ENCODE data around the gene CCNB3.

CCNB3 gene

GRCh38 chrX:50168241-50168687, 36.3 kb upstream of the CCNB3 start:
- TF ChIP-seq, protein P1, sequence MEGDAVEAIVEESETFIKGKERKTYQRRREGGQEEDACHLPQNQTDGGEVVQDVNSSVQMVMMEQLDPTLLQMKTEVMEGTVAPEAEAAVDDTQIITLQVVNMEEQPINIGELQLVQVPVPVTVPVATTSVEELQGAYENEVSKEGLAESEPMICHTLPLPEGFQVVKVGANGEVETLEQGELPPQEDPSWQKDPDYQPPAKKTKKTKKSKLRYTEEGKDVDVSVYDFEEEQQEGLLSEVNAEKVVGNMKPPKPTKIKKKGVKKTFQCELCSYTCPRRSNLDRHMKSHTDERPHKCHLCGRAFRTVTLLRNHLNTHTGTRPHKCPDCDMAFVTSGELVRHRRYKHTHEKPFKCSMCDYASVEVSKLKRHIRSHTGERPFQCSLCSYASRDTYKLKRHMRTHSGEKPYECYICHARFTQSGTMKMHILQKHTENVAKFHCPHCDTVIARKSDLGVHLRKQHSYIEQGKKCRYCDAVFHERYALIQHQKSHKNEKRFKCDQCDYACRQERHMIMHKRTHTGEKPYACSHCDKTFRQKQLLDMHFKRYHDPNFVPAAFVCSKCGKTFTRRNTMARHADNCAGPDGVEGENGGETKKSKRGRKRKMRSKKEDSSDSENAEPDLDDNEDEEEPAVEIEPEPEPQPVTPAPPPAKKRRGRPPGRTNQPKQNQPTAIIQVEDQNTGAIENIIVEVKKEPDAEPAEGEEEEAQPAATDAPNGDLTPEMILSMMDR (IDR thresholded peaks at IDR 0.05; ENCODE audit: borderline replicate concordance, insufficient read depth, low read depth, low read length): no peak
- no peak overlapping the region for H3K4me3 ChIP-seq (ENCODE audit: low read depth, low read length)

DNA sequence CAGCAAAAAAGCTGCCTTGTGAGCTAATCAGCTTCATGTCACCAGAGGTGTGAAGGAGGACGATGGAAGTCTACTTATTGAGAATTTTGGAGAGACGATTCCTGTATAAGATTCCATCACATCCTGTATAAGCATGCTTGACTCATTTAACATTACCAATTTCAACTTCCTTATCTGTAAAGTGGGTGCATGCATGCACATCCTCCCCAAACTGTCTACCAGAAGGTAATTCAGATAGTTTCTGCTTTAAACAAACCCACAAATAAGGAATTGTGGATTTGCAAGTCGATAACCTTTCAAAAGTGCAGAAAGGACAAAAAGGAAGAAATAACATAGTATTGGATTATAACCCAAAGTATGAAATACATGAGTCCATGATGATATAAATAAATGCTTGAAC, 34.8 kb upstream of the CCNB3 start:
- H3K4me3 ChIP-seq (ENCODE audit: low read depth, low read length): no peak overlapping the region
- TF ChIP-seq, protein P1 (IDR thresholded peaks at IDR 0.05; ENCODE audit: borderline replicate concordance, insufficient read depth, low read depth, low read length): no peak

DNA sequence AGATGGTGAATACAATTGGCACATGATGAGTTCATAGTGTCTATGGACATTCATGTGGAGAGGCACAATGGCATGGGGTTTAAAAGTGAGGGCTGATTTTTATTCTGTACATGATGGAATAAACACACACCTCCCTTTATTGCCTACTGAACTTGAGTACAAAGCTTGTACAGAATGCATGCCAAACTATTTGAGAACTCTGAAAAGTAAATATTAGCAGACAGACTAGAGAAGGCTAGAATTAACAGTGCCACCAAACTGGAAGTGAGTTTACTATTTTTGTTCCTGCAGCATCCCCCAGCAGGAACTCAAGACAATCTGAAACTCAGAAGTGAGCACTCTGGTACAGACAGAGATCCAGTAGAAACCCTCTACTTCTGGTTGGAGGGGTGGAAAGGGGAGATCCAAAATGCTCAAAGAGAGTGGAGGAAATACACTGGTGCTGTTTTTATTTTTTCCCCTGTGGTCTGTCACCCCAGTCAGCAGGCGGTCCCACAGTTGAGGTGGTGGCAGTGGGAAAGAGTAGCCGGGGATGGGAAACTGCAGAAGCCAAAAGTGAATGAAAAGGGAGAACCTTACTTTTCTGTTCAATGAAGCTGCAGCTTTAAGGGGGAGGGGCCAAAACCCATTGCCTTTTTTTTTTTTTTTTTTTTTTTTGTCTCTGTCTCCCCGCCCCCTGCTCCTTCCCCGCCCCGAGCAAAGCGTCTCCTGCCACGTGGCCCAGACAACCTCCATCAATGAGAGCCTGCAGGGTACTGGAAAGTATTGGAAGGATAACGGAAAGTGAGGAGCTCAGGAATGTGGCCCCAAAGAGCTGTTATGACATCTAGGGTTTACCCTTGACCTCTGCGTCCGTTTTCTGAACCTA, 24.3 kb upstream of the CCNB3 start:
- no peak overlapping the region for H3K4me3 ChIP-seq (ENCODE audit: low read depth, low read length)
- TF ChIP-seq, protein P1 (IDR thresholded peaks at IDR 0.05; ENCODE audit: borderline replicate concordance, insufficient read depth, low read depth, low read length): no peak

DNA sequence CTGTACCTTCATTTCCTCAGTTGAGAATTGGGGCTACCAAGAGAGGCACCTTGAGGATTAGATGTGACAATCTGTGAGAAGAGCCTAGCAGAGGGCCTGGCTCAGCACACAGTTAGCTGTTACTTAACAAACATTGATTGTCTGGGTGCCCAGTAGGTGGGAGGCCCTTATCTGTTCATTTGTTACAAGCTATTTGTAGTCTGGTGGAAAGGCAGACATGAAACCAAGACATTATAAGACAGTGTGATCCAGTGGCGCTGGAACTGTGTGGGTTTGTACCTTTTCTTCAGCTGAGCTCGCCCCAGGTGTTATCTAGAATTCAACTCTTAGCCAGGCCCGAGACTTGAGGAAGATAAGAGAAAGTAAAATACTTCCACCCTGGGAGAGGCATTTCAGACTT, 20.7 kb upstream of the CCNB3 start:
- TF ChIP-seq, protein P1 (IDR thresholded peaks at IDR 0.05; ENCODE audit: borderline replicate concordance, insufficient read depth, low read depth, low read length): no peak
- H3K4me3 ChIP-seq (ENCODE audit: low read depth, low read length): no peak overlapping the region

DNA sequence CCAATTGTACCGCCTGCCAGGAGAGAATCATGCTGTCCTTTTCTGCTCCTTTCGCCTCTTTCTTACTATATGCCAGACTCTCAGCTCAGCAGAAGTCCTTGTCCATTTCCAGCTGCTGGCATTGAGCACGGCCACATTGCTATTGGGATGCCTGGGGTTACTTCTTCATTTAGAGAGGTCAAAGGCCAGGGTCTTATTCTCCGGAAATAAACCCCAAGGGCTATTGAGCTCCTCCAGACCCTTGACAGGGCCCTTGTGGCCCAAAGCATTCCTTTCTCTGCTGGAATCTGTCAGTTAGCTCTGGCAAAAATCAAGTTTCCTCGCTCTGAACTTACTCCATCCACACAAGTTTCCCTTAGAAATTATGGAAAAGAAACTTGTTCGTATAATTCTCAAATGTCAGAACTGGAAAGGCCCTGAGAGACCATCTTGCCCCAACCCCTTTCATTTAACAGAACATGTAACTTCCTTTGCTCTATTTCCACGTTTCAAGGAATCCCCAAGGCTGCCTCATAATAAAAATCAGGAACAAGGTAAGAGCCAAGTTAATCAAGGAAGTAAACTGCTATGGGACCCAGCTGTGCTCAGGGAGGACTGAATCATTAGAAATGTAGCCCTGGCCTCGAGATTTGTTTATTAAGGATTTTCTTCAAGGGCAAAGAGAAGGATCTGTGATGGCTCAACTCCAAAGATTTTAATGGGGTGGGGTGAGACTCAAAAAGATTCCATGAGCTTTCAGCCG, 15.5 kb upstream of the CCNB3 start:
- TF ChIP-seq, protein P1 (IDR thresholded peaks at IDR 0.05; ENCODE audit: borderline replicate concordance, insufficient read depth, low read depth, low read length): no peak

GRCh38 chrX:50198348-50198747, 6.2 kb upstream of the CCNB3 start:
- TF ChIP-seq, protein P1 (IDR thresholded peaks at IDR 0.05; ENCODE audit: borderline replicate concordance, insufficient read depth, low read depth, low read length): no peak
- no peak overlapping the region for H3K4me3 ChIP-seq (ENCODE audit: low read depth, low read length)

More for the DNA sequence above, 15.5 kb upstream of the CCNB3 start:
- H3K4me3 ChIP-seq (ENCODE audit: low read depth, low read length): no peak overlapping the region

Measured in GM12875 (cell line).